Ishikawa (cell line): Measurements from ENCODE around the gene RPS5.

ENCODE experiments used
- CEBPB ChIP-seq: IDR thresholded peaks from 2 replicates; pipeline ENCODE4 v1.6.1; 2012
- CREB1 ChIP-seq: IDR thresholded peaks from 2 replicates; pipeline ENCODE4 v1.6.1; 2012; ENCODE audit warnings: low read depth
- EGR1 ChIP-seq: IDR thresholded peaks from 2 replicates; pipeline ENCODE4 v1.6.1; 2012
- EP300 ChIP-seq: IDR thresholded peaks from 2 replicates; pipeline ENCODE4 v1.6.1; 2012; ENCODE audit warnings: borderline replicate concordance
- FOXM1 ChIP-seq: IDR thresholded peaks from 2 replicates; pipeline ENCODE4 v1.6.1; 2012; ENCODE audit warnings: low read depth, borderline replicate concordance
- MAX ChIP-seq: IDR thresholded peaks from 2 replicates; pipeline ENCODE4 v1.6.1; 2012
- NFIC ChIP-seq: IDR thresholded peaks from 2 replicates; pipeline ENCODE4 v1.6.1; 2012
- RAD21 ChIP-seq: IDR thresholded peaks from 2 replicates; pipeline ENCODE4 v1.6.1; 2012; ENCODE audit warnings: low read depth
- REST ChIP-seq: IDR thresholded peaks from 2 replicates; pipeline ENCODE4 v1.6.1; 2012; ENCODE audit warnings: low read depth, mild to moderate bottlenecking
- TAF1 ChIP-seq: IDR thresholded peaks from 2 replicates; pipeline ENCODE4 v1.6.1; 2012; ENCODE audit warnings: low read depth, mild to moderate bottlenecking
- TCF12 ChIP-seq: IDR thresholded peaks from 2 replicates; pipeline ENCODE4 v1.6.1; 2012; ENCODE audit warnings: low read depth
- TEAD4 ChIP-seq: IDR thresholded peaks from 2 replicates; pipeline ENCODE4 v1.6.1; 2012
- YY1 ChIP-seq: IDR thresholded peaks from 2 replicates; pipeline ENCODE4 v1.6.1; 2012; ENCODE audit warnings: low read depth
- ZBTB7A ChIP-seq: IDR thresholded peaks from 2 replicates; pipeline ENCODE4 v1.6.1; 2012; ENCODE audit warnings: low read depth
- TF ChIP-seq, protein P1 (sequence below): IDR thresholded peaks from 2 replicates; pipeline ENCODE4 v1.6.1; 2012

RPS5 gene

DNA sequence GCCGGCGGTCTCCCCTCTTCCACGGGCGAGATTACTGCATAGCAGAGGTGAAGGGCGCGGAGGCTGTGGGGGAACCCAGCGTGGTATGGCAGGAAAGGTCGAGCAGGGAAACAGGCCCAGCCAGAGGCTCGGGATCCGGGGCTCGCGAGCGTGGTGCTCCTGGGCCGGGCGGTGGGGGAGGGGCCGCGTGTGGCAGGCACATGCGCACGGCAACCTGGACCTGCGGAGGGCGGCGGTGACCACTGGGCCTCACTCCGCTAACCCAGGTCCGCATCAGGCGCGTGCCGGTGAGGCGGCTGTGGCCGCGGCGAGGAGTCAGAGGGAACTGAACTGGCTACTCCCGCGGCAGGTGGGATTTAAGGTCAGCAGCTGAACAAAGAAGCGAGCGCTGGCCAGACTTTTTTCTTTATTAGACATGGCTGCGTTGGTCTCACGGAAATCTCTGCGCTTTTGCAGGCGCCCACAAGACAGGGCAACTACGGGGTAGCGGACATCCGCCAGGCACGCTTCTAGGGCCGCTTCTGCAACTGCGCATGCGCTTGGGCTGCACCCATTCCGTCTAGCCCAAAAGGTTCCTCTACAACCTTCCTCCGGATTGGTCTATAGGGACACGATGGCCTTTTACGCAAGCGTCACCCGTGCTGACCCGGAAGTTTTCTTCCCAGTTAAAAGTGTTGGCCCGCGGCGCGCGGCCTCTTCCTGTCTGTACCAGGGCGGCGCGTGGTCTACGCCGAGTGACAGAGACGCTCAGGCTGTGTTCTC lies at the start of gene RPS5:
RPS5 (plus strand) TSS at position 694 of the 762 bp plus-strand sequence. CDS start 869 bp downstream, outside the sequence.
- TF ChIP-seq TEAD4 = no peak
- TF ChIP-seq MAX = peak; percentile 84
- TF ChIP-seq REST = no peak
- peak; percentile 75 for TF ChIP-seq TCF12
- no peak for TF ChIP-seq EGR1
- no peak for TF ChIP-seq NFIC
- TF ChIP-seq, protein P1, sequence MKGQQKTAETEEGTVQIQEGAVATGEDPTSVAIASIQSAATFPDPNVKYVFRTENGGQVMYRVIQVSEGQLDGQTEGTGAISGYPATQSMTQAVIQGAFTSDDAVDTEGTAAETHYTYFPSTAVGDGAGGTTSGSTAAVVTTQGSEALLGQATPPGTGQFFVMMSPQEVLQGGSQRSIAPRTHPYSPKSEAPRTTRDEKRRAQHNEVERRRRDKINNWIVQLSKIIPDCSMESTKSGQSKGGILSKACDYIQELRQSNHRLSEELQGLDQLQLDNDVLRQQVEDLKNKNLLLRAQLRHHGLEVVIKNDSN = peak; percentile 63
- TF ChIP-seq FOXM1 = no peak
- peak; percentile 86 for TF ChIP-seq CREB1
- TF ChIP-seq ZBTB7A = no peak; the same call in 1 of the 2 replicates
- TF ChIP-seq TAF1 = peak; percentile 88
- no peak for TF ChIP-seq EP300
- no peak for TF ChIP-seq RAD21

GRCh38 chr19:58338336-58338735 lies 48.7 kb upstream of the RPS5 start:
- TF ChIP-seq, protein P1 = no peak
- TF ChIP-seq REST = no peak
- TF ChIP-seq EP300 = no peak
- no peak for TF ChIP-seq ZBTB7A
- TF ChIP-seq YY1 = no peak
- no peak for TF ChIP-seq NFIC
- no peak for TF ChIP-seq EGR1
- no peak for TF ChIP-seq TCF12
- no peak for TF ChIP-seq FOXM1
- TF ChIP-seq TEAD4 = no peak
- TF ChIP-seq MAX = no peak
- TF ChIP-seq RAD21 = no peak
- no peak for TF ChIP-seq TAF1
- no peak for TF ChIP-seq CREB1
- TF ChIP-seq CEBPB = no peak

DNA sequence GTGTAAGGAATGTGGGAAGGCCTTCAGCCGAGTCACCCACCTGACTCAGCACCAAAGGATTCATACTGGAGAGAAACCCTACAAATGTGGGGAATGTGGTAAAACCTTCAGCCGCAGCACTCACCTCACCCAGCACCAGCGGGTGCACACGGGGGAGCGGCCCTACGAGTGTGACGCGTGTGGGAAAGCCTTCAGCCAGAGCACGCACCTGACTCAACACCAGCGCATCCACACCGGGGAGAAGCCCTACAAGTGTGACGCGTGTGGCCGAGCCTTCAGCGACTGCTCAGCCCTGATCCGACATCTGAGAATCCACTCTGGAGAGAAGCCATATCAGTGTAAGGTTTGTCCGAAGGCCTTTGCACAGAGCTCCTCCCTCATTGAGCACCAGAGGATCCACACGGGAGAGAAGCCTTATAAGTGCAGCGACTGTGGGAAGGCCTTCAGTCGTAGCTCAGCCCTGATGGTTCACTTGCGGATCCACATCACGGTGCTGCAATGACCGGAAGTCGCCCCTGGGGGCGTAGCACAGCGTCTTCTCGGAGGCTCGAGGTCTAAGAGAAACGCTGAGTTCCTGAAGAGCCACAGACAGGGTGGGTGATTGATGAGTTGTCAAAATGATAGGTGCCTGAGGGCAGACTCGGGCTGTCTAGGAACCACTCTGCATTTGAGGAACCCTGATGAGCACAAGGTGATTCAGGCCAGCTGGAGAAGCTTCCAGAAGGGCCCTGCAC lies 48.1 kb upstream of the RPS5 start:
- TF ChIP-seq YY1 = no peak
- no peak for TF ChIP-seq EP300
- TF ChIP-seq FOXM1 = no peak
- TF ChIP-seq TAF1 = no peak
- TF ChIP-seq, protein P1 = no peak
- TF ChIP-seq CEBPB = no peak
- TF ChIP-seq TCF12 = no peak

- no peak for TF ChIP-seq NFIC
- TF ChIP-seq TEAD4 = no peak
- no peak for TF ChIP-seq ZBTB7A
- TF ChIP-seq, protein P1 = no peak
- TF ChIP-seq MAX = no peak
- no peak for TF ChIP-seq EGR1
- TF ChIP-seq REST = no peak
- no peak for TF ChIP-seq YY1
Observed at GRCh38 chr19:58345558-58345957, 41.5 kb upstream of the RPS5 start.
